OCI-LY7 (cell line): Measurements from ENCODE around the gene TMEM41A.

Experiments used
- EZH2phosphoT487 ChIP-seq: fragments of 200-600 bp; sonication (generic); IDR thresholded peaks from 2 replicates; pipeline ENCODE4 v1.6.1; 2018; ENCODE audit warnings: low read depth, borderline replicate concordance, mild to moderate bottlenecking, mixed run types, antibody characterized with exemption, low read length, moderate library complexity, mixed read lengths
- TF ChIP-seq, protein P1 (sequence below): fragments of 200-600 bp; sonication (generic); conservative IDR thresholded peaks from 2 replicates; pipeline ENCODE4 v1.5.1; 2014; ENCODE audit warnings: mild to moderate bottlenecking, antibody characterized with exemption, low read length, moderate library complexity, mixed read lengths

DNA sequence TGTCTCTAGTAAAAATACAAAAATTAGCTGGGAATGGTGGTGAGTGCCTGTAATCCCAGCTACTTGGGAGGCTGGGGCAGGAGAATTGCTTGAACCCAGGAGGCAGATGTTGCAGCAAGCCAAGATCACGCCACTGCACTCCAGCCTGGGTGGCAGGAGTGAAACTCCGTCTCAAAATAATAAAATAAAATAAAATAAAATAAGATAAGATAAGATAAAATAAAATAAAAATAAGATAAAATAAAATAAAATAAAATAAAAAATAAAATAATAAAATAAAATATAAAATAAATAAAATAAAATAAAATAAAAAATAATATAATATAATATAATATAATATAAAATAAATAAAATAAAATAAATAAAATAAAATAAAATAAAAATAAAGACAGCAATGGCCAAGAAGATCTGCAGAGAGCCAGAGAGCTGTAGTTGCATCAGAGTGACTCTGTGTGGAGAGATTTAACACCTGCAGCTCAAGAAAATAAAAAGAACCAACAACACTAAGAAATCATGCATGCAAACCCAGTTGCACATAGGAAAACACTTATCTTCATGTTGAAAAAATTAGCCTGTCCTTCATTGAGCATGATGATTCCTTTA, 27.6 kb upstream of the TMEM41A start:
- TF ChIP-seq, protein P1, sequence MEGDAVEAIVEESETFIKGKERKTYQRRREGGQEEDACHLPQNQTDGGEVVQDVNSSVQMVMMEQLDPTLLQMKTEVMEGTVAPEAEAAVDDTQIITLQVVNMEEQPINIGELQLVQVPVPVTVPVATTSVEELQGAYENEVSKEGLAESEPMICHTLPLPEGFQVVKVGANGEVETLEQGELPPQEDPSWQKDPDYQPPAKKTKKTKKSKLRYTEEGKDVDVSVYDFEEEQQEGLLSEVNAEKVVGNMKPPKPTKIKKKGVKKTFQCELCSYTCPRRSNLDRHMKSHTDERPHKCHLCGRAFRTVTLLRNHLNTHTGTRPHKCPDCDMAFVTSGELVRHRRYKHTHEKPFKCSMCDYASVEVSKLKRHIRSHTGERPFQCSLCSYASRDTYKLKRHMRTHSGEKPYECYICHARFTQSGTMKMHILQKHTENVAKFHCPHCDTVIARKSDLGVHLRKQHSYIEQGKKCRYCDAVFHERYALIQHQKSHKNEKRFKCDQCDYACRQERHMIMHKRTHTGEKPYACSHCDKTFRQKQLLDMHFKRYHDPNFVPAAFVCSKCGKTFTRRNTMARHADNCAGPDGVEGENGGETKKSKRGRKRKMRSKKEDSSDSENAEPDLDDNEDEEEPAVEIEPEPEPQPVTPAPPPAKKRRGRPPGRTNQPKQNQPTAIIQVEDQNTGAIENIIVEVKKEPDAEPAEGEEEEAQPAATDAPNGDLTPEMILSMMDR: no peak
- no peak for TF ChIP-seq EZH2phosphoT487
